ENCODE results near the gene SLC35G4.

DNA sequence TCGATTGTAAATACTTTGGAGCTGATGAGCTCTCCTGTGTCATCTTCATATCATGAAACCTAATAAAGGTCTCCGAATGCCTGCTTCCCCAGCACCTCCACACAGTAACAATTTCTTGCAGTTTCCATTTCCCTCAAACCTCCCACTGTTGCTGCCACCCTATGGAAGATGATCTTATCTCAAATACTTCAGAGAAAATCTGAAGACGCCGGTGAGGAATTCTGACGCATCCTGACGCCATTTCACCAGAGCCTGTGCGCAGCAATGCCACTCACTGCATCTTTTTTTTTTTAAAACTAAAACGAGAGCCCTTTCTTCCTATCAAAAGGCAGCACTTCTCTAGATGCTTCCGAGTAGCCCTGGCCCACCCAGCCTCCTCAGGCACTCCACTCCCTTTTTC is 47.8 kb downstream of the SLC35G4 start:
- TF ChIP-seq, protein P1, sequence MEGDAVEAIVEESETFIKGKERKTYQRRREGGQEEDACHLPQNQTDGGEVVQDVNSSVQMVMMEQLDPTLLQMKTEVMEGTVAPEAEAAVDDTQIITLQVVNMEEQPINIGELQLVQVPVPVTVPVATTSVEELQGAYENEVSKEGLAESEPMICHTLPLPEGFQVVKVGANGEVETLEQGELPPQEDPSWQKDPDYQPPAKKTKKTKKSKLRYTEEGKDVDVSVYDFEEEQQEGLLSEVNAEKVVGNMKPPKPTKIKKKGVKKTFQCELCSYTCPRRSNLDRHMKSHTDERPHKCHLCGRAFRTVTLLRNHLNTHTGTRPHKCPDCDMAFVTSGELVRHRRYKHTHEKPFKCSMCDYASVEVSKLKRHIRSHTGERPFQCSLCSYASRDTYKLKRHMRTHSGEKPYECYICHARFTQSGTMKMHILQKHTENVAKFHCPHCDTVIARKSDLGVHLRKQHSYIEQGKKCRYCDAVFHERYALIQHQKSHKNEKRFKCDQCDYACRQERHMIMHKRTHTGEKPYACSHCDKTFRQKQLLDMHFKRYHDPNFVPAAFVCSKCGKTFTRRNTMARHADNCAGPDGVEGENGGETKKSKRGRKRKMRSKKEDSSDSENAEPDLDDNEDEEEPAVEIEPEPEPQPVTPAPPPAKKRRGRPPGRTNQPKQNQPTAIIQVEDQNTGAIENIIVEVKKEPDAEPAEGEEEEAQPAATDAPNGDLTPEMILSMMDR (conservative IDR thresholded peaks at IDR 0.05; ENCODE audit: low read depth, low read length): no peak
- TF ChIP-seq POLR2A (IDR thresholded peaks at IDR 0.05; ENCODE audit: low read depth, low read length): no peak
- no peak for TF ChIP-seq MXI1 (IDR thresholded peaks at IDR 0.05; ENCODE audit: borderline replicate concordance, low read depth, low read length)
- TF ChIP-seq RAD21 (IDR thresholded peaks at IDR 0.05; ENCODE audit: low read length): no peak
- no peak for TF ChIP-seq RCOR1 (IDR thresholded peaks at IDR 0.05; ENCODE audit: insufficient replicate concordance, low read length)
- TF ChIP-seq, protein P2, sequence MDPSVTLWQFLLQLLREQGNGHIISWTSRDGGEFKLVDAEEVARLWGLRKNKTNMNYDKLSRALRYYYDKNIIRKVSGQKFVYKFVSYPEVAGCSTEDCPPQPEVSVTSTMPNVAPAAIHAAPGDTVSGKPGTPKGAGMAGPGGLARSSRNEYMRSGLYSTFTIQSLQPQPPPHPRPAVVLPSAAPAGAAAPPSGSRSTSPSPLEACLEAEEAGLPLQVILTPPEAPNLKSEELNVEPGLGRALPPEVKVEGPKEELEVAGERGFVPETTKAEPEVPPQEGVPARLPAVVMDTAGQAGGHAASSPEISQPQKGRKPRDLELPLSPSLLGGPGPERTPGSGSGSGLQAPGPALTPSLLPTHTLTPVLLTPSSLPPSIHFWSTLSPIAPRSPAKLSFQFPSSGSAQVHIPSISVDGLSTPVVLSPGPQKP (IDR thresholded peaks at IDR 0.05; ENCODE audit: borderline replicate concordance, low read depth, low read length): no peak
- no peak for TF ChIP-seq BHLHE40 (IDR thresholded peaks at IDR 0.05; ENCODE audit: low read depth, low read length)
- no peak for TF ChIP-seq MAZ (IDR thresholded peaks at IDR 0.05; ENCODE audit: borderline replicate concordance, low read depth, low read length)
- no peak for TF ChIP-seq CEBPB (IDR thresholded peaks at IDR 0.05; ENCODE audit: low read depth, low read length)
- no peak for TF ChIP-seq SMC3 (IDR thresholded peaks at IDR 0.05; ENCODE audit: low read depth, low read length)
- TF ChIP-seq CHD1 (IDR thresholded peaks at IDR 0.05; ENCODE audit: low read depth, low read length): no peak
- no peak for TF ChIP-seq FOS (IDR thresholded peaks at IDR 0.05; ENCODE audit: low read depth, low read length)
